Tibial nerve (tissue), 4 donors: ENCODE results near the gene KLF11. TPM values are rescaled to one million over a fixed set of nuclear protein-coding genes. Genes with fewer than 3 reads are reported as not detected.
A peak's percentile ranks its signal among the peaks of the same experiment; 100 is the strongest.

Experiments used
- DNase-seq, 2 donors: peaks; one replicate each; pipeline ENCODE4 v3.0.0-alpha.2; 2019; ENCODE audit warnings: low spot score in 2 of 2
- H3K27ac ChIP-seq, 4 donors: fragments of 200-600 bp; sonication (generic) in 3 of 4; one replicate each; pipeline ENCODE4 v1.5.1; 2017 to 2019; ENCODE audit warnings: mild to moderate bottlenecking in 1 of 4
- H3K27me3 ChIP-seq, 2 donors: fragments of 200-600 bp; sonication (generic) in 1 of 2; one replicate each; pipeline versions ENCODE4 v1.5.1 to v1.6.0; 2017 to 2019
- H3K36me3 ChIP-seq, 3 donors: fragments of 200-600 bp; sonication (generic); one replicate each; pipeline ENCODE4 v1.5.1; 2018 to 2019
- H3K4me1 ChIP-seq, 4 donors: fragments of 200-600 bp; sonication (generic) in 3 of 4; one replicate each; pipeline ENCODE4 v1.5.1; 2017 to 2019
- H3K4me3 ChIP-seq, 4 donors: fragments of 200-600 bp; sonication (generic) in 3 of 4; one replicate each; pipeline ENCODE4 v1.5.1; 2017 to 2019; ENCODE audit warnings: mild to moderate bottlenecking in 1 of 4, moderate library complexity in 1 of 4
- H3K9me3 ChIP-seq, 4 donors: fragments of 200-600 bp; sonication (generic) in 3 of 4; one replicate each; pipeline ENCODE4 v1.5.1; 2017 to 2019
- EP300 ChIP-seq, 2 donors: sonication (generic); formaldehyde crosslinking; IDR thresholded peaks; one replicate each; pipeline ENCODE4 v1.6.1; 2017; ENCODE audit warnings: antibody characterized with exemption in 2 of 2, mild to moderate bottlenecking in 1 of 2
- POLR2A ChIP-seq, 2 donors: fragments of 450-650 bp; IDR thresholded peaks; one replicate each; pipeline ENCODE4 v1.6.1; 2017; ENCODE audit warnings: antibody characterized with exemption in 2 of 2, mild to moderate bottlenecking in 2 of 2, moderate library complexity in 2 of 2
- WGBS, 2 donors: methylation state at CpG; one replicate each; pipeline ENCODE4 v1.1.5; 2018; 5-methylcytosine and 5-hydroxymethylcytosine counted together
- total RNA-seq, 4 donors: library from RNA; depleted of rRNA; stranded (reverse); fragments of >200 nt; gene quantifications; one replicate each; pipeline ENCODE4 v1.1.0, GENCODE V29; 2016
- TF ChIP-seq, protein P1 (sequence below), 5 experiments: fragments of 200-600 bp in 3 of 5; fragments of 450-650 bp in 2 of 5; sonication (generic) in 3 of 5; IDR thresholded peaks; one replicate each; pipeline ENCODE4 v1.5.1; 2016 to 2019; ENCODE audit warnings: antibody characterized with exemption in 5 of 5, mild to moderate bottlenecking in 3 of 5, moderate library complexity in 2 of 5

The KLF11 gene
- total RNA-seq, 4 donors from 2014 or later, result 17.1 to 23.7 (median 20.9) TPM

DNA sequence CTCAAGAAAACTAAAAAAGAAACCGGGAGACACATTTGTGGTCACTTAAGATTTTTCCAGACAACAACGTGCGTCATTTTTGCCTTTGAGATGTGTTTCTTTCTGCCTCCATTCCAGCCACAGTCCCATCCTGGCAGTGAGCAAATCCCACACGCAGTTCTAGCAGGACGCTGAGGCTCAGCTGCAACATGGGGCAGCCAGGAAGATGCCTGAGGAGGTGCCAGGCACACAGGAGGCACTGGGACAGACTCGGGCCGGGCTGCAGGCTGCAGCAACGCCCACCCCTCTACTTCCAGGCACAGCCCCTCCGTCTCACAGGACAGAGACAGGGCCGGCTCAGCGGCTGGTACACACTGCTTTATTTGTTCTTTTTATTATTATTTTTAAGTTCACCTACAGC, 13.1 kb downstream of the KLF11 start:
- Histone ChIP-seq H3K36me3 (peaks cover 0 to 37% (median 0%) of the 10 kb centered on the region in 3 donors), H3K4me1 (peaks cover 0 to 56% (median 18%) of the 10 kb centered on the region in 4 donors), H3K9me3 (no peaks in the 10 kb centered on the region), H3K27me3 (no peaks in the 10 kb centered on the region), H3K27ac (no peak overlapping the region), H3K4me3 (no peak overlapping the region)
- DNase-seq, result no peak
- TF ChIP-seq, protein P1, sequence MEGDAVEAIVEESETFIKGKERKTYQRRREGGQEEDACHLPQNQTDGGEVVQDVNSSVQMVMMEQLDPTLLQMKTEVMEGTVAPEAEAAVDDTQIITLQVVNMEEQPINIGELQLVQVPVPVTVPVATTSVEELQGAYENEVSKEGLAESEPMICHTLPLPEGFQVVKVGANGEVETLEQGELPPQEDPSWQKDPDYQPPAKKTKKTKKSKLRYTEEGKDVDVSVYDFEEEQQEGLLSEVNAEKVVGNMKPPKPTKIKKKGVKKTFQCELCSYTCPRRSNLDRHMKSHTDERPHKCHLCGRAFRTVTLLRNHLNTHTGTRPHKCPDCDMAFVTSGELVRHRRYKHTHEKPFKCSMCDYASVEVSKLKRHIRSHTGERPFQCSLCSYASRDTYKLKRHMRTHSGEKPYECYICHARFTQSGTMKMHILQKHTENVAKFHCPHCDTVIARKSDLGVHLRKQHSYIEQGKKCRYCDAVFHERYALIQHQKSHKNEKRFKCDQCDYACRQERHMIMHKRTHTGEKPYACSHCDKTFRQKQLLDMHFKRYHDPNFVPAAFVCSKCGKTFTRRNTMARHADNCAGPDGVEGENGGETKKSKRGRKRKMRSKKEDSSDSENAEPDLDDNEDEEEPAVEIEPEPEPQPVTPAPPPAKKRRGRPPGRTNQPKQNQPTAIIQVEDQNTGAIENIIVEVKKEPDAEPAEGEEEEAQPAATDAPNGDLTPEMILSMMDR (IDR thresholded peaks at IDR 0.05), result no peak
- TF ChIP-seq EP300 (IDR thresholded peaks at IDR 0.05) (no peak), POLR2A (IDR thresholded peaks at IDR 0.05) (no peak)
- WGBS, 2 donors, result 68 to 69% methylated on average over 11 of the region's 11 CpGs

DNA sequence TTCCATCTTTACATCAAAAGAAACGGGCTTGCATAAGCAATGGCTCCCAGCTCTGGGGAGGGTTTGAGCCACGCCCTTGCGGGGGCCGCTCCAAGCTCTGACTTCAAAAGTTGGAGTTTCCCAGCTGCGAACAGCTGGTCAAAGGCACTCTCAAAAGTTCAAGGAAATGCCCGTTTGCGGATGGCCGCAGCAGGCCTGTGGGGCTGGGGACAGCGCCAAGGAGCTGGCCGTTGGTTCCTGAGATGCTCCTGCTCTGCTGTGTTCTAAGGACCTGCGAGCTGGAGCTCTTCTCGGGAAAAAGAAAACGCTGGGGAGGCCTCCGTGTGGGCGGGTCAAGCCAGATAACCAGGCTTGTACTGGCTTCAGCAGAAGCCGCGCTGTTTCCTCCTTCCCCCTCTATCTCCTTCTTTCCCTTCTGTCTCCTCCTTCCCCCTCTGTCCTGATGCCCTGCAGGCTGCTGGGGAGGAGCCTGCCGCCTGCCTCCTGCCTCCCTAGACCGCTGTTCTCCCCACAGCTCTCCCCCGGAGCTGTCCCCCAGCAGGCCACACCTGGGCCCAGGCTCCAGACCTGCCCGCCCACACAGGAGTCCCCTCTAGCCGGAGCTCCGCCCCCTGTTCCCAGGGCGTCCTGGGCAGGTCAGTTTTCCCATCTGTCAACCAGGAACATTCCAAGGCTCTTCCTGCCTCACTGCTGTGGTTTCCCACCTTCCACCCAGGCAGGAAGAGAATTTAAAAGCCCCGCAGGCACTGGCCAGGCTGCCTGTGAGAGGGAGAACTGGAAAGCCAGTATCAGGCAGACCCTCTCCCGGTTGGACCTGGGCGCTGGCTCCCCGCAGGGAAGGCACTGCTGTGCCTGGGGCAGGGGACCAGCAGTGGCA, 14.1 kb downstream of the KLF11 start:
- no peak for DNase-seq
- no peaks in the 10 kb centered on the region for H3K9me3 ChIP-seq
- H3K27ac ChIP-seq, result peak overlapping the region in 3 of 4 donors; percentile 49 to 62 (median 61)
- peaks cover 0 to 48% (median 17%) of the 10 kb centered on the region in 4 donors for H3K4me1 ChIP-seq
- 20 to 24% methylated on average over 28 of the region's 28 CpGs for WGBS, 2 donors
- peak overlapping the region in 2 of 4 donors; percentile 9 to 18 for H3K4me3 ChIP-seq
- TF ChIP-seq, protein P1 (IDR thresholded peaks at IDR 0.05), result no peak
- TF ChIP-seq EP300 (IDR thresholded peaks at IDR 0.05), result no peak
- no peak for TF ChIP-seq POLR2A (IDR thresholded peaks at IDR 0.05)
- no peaks in the 10 kb centered on the region for H3K27me3 ChIP-seq
- H3K36me3 ChIP-seq, result peaks cover 0 to 27% (median 0%) of the 10 kb centered on the region in 3 donors

DNA sequence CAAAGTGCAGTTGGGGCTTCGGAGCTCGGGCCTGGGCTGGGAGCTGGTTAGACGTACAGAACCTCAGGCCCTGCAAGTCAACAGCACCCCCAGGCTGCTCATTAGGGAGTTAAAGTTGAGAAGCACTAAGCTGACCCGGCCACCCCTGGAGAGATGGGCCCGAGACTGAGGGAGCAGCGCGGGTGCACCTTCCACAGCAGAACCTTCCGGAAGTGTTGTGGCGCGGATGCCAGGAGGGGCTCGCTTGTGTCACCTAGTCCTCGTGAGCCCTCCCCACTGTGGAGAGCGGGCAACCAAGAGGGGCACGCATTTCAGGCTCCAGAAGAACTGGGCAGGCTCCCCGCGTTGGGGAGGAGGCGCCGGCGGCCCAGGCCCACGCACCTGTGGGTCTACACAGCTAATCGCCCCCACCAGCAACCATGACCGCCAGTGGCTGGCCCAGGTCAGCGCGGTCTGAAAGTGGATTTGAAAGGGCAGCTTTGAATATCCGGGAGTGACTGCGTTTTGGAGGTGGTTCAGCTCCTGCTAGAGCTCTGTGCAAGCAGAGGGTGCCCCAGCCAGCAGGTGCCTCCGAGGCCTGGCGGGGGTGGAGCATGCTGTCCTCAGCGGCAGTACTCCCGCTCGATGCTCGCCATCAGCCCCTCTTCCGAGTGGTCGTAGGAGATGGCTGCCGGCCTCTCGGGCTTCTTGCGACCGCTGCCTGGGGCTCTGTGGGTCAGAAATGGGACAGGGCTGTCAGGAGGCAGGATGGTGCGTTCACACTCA, 15.1 kb downstream of the KLF11 start:
- WGBS, 2 donors, result 90 to 93% methylated on average over 26 to 34 of the region's 39 CpGs
- peaks cover 0 to 42% (median 12%) of the 10 kb centered on the region in 4 donors for H3K4me1 ChIP-seq

DNA sequence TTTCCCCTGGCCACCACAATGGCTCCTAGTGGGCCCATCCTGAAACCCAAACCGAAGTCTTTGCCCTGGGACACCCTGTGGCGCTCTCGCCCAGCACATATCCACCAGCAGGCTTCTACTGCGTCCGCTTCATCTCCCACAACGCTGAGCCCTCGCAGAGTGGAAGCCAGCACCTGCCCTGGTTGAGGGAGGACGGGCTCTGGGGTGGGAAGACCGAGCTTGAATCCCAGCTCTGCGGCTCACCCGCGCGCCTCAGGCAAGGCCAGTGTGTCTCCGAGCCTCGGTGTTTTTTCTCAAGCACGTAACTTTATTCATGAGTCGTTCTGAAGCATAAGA, 15.6 kb downstream of the KLF11 start:
- peaks cover 0 to 21% (median 0%) of the 10 kb centered on the region in 3 donors for H3K36me3 ChIP-seq
- no peaks in the 10 kb centered on the region for H3K9me3 ChIP-seq
- no peaks in the 10 kb centered on the region for H3K27me3 ChIP-seq
- no peak overlapping the region for H3K27ac ChIP-seq
- peaks cover 0 to 37% (median 10%) of the 10 kb centered on the region in 4 donors for H3K4me1 ChIP-seq
- H3K4me3 ChIP-seq, result no peak overlapping the region
- TF ChIP-seq, protein P1 (IDR thresholded peaks at IDR 0.05), result no peak
- TF ChIP-seq POLR2A (IDR thresholded peaks at IDR 0.05), result no peak
- TF ChIP-seq EP300 (IDR thresholded peaks at IDR 0.05), result no peak
- 95 to 96% methylated on average over 17 of the region's 17 CpGs for WGBS, 2 donors
- no peak for DNase-seq

More for the DNA sequence above, 15.1 kb downstream of the KLF11 start:
- Histone ChIP-seq H3K4me3 (no peak overlapping the region), H3K27ac (peak overlapping the region in 1 of 4 donors; percentile 62), H3K27me3 (no peaks in the 10 kb centered on the region), H3K9me3 (no peaks in the 10 kb centered on the region), H3K36me3 (peaks cover 0 to 27% (median 0%) of the 10 kb centered on the region in 3 donors)
- no peak for DNase-seq
- TF ChIP-seq POLR2A (IDR thresholded peaks at IDR 0.05) (no peak), EP300 (IDR thresholded peaks at IDR 0.05) (no peak)
- TF ChIP-seq, protein P1 (IDR thresholded peaks at IDR 0.05), result no peak
